C4-2B (cell line): ENCODE measurements around the gene SSBP3.

Experiments
- CTCF ChIP-seq: fragments of 450-650 bp; conservative IDR thresholded peaks from 2 replicates; pipeline ENCODE4 v1.5.1; 2017; ENCODE audit warnings: mild to moderate bottlenecking
- ZFX ChIP-seq: fragments of 450-650 bp; IDR thresholded peaks from 2 replicates; pipeline ENCODE4 v1.6.1; 2017

DNA sequence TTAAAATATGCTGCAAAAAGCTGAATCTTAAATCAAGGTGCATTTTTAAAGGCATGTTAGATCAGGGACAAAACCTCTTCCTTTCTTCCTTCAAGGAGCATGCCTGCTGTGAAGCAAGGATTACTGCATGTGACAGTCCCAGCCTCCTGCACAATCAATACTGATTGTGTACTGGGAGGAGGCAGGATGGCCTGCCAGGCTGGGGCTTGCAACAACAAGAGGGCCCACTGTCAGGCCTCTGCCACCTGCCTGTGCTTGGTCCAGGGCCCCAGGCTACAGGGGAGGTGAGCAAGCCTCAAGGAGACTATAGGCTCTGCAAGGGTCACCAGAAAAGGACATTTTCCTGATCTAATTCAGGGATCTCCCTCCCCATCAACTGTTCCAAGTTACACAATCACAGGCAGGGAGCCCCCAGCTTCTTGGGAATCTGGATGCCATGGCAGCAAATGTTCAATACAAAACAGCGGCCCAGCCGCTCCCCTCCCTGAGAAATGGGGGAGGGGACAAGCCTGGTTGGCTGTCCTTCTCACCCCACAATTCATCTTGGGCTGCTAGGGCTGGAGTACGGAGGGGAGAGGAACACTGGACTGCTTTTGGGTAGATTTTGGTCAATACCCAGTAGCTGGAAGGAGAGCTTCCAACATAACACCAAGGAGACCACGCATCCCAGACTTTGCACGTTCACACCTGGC, 76.7 kb downstream of the SSBP3 start:
- no peak for TF ChIP-seq CTCF
- no peak for TF ChIP-seq ZFX
